ENCODE results near the gene ESRRA.
A peak's percentile ranks its signal among the peaks of the same experiment; 100 is the strongest.
"Not testable (repeated sequence)": the region's sequence is repeated elsewhere in the genome, so short reads cannot be mapped to it uniquely, and the experiment has no call there.

ESRRA gene

GRCh38 chr11:64292460-64293254 lies 12.7 kb upstream of the ESRRA start:
- no peak for DNase-seq

GRCh38 chr11:64294774-64295173 lies 10.6 kb upstream of the ESRRA start:
- no peak for DNase-seq

GRCh38 chr11:64295760-64296159 lies 9.6 kb upstream of the ESRRA start:
- no peak for DNase-seq

GRCh38 chr11:64296236-64296635 lies 9.1 kb upstream of the ESRRA start:
- DNase-seq, result no peak

- DNase-seq, result no peak
Measured at GRCh38 chr11:64296830-64297698, 8.3 kb upstream of the ESRRA start.

- no peak for DNase-seq
Measured at GRCh38 chr11:64297699-64298358, 7.5 kb upstream of the ESRRA start.

- no peak for DNase-seq
Measured at GRCh38 chr11:64298966-64299846, 6.1 kb upstream of the ESRRA start.

GRCh38 chr11:64299847-64300648 lies 5.3 kb upstream of the ESRRA start, which contains the start of gene CATSPERZ:
Gene CATSPERZ (plus strand): TSS chr11:64300358. CDS start chr11:64300411, 53 bp downstream.
- no peak for DNase-seq

- DNase-seq, result no peak
Measured at GRCh38 chr11:64303109-64304031, 2.0 kb upstream of the ESRRA start.

GRCh38 chr11:64304032-64304315 lies 1.4 kb upstream of the ESRRA start:
- no peak for DNase-seq

GRCh38 chr11:64304316-64305072 lies 830 bp upstream of the ESRRA start:
- peak; percentile 96 for DNase-seq

GRCh38 chr11:64305691-64306562 lies 603 bp downstream of the ESRRA start:
- peak; percentile 87 for DNase-seq

GRCh38 chr11:64306563-64306875 lies 1.2 kb downstream of the ESRRA start:
- no peak for DNase-seq

GRCh38 chr11:64306876-64307622 lies 1.7 kb downstream of the ESRRA start:
- no peak for DNase-seq

GRCh38 chr11:64307795-64308194 lies 2.5 kb downstream of the ESRRA start:
- not testable (repeated sequence) for DNase-seq

- no peak for DNase-seq
Measured at GRCh38 chr11:64312947-64313346, 7.6 kb downstream of the ESRRA start.

GRCh38 chr11:64313491-64314145 lies 8.3 kb downstream of the ESRRA start:
- no peak for DNase-seq

Measured in activated CD4-positive, alpha-beta T cell treated with anti-CD3 and anti-CD28 coated beads, Interleukin-2, amount 50 U/mL, for 16 hours (primary cell).